K562 (cell line): ENCODE data around the gene CEP44. TPM values are rescaled to one million over a fixed set of nuclear protein-coding genes. Genes with fewer than 3 reads are reported as not detected.

Experiments used
- ARID1B ChIP-seq: fragments of 450-650 bp; IDR thresholded peaks from 2 replicates; pipeline ENCODE4 v1.6.1; 2016; ENCODE audit warnings: antibody characterized with exemption, mild to moderate bottlenecking, inconsistent platforms
- CC2D1A ChIP-seq: fragments of 450-650 bp; IDR thresholded peaks from 2 replicates; pipeline ENCODE4 v1.6.1; 2017; ENCODE audit warnings: mild to moderate bottlenecking
- DPF2 ChIP-seq: fragments of 450-650 bp; IDR thresholded peaks from 2 replicates; pipeline ENCODE4 v1.6.1; 2016
- HDAC3 ChIP-seq: fragments of 450-650 bp; IDR thresholded peaks from 2 replicates; pipeline ENCODE4 v1.6.1; 2018; ENCODE audit warnings: borderline replicate concordance, mild to moderate bottlenecking, moderate library complexity; ENCODE audit not compliant: partially characterized antibody
- HNRNPUL1 ChIP-seq: fragments of 200-400 bp; formaldehyde crosslinking; IDR thresholded peaks from 2 replicates; pipeline ENCODE4 v1.6.1; 2017; ENCODE audit warnings: low read length
- PRMT5 ChIP-seq: sonication (generic); formaldehyde crosslinking; IDR thresholded peaks from 2 replicates; pipeline ENCODE4 v1.5.0; 2020; ENCODE audit warnings: missing genetic modification reagents
- PURB ChIP-seq: sonication (generic); formaldehyde crosslinking; IDR thresholded peaks from 2 replicates; pipeline ENCODE4 v1.9.0; 2021; ENCODE audit warnings: low read depth, mild to moderate bottlenecking, missing genetic modification reagents
- RAD51 ChIP-seq: fragments of 450-650 bp; IDR thresholded peaks from 2 replicates; pipeline ENCODE4 v1.7.1; 2016; ENCODE audit warnings: low read depth, mild to moderate bottlenecking, borderline replicate concordance
- RBM14 ChIP-seq: fragments of 200-400 bp; formaldehyde crosslinking; IDR thresholded peaks from 2 replicates; pipeline ENCODE4 v1.6.1; 2018; ENCODE audit warnings: low read depth, mild to moderate bottlenecking, low read length, moderate library complexity, borderline replicate concordance; ENCODE audit not compliant: insufficient read depth
- TCFL5 ChIP-seq: fragments of 250-450 bp; sonication (Bioruptor Pico); conservative IDR thresholded peaks from 2 replicates; pipeline ENCODE4 v1.6.1; 2021; ENCODE audit warnings: mild to moderate bottlenecking, moderate library complexity, matching md5 sums
- TEAD2 ChIP-seq: fragments of 450-650 bp; IDR thresholded peaks from 2 replicates; pipeline ENCODE4 v1.6.1; 2016; ENCODE audit warnings: missing genetic modification characterization, control low read depth, missing compliant biosample characterization
- U2AF1 ChIP-seq: fragments of 200-400 bp; formaldehyde crosslinking; optimal IDR thresholded peaks from 2 replicates; pipeline ENCODE3; 2017; ENCODE audit warnings: mild to moderate bottlenecking, low read depth, low read length, moderate library complexity
- XRCC5 ChIP-seq: fragments of 200-400 bp; formaldehyde crosslinking; IDR thresholded peaks from 2 replicates; pipeline ENCODE4 v1.6.1; 2017; ENCODE audit warnings: low read depth, mild to moderate bottlenecking, low read length
- ZNF140 ChIP-seq: fragments of 250-450 bp; sonication (Bioruptor Pico); IDR thresholded peaks from 2 replicates; pipeline ENCODE4 v1.8.0; 2021; ENCODE audit warnings: moderate library complexity, mild to moderate bottlenecking, inconsistent platforms
- ZNF316 ChIP-seq: fragments of 450-650 bp; IDR thresholded peaks from 2 replicates; pipeline ENCODE4 v1.6.1; 2016
- ZNF583 ChIP-seq: fragments of 250-450 bp; sonication (Bioruptor Pico); IDR thresholded peaks from 2 replicates; pipeline ENCODE4 v1.4.0; 2020
- ZNF668 ChIP-seq: fragments of 250-450 bp; sonication (Bioruptor Pico); IDR thresholded peaks from 2 replicates; pipeline ENCODE4 v1.8.0; 2022; ENCODE audit warnings: mild to moderate bottlenecking, inconsistent platforms
- polyA plus RNA-seq, 8 experiments: library from polyadenylated mRNA; depleted of rRNA in 4 of 8; stranded (reverse) in 5 of 8; unstranded in 3 of 8; fragments of >200 nt; fragmentation: Nextera tagmentation in 2 of 8; fragmentation: Illumina TruSeq in 1 of 8; extraction: Ambion mirVana in 2 of 8; extraction: Trizol in 1 of 8; gene quantifications; 2 replicates each; pipeline versions ENCODE4 v1.2.1 to v1.2.3, GENCODE V29; 2011 to 2014; ENCODE audit warnings: inconsistent platforms in 1 of 8, missing spikeins in 1 of 8
- total RNA-seq, 7 experiments: library from RNA; depleted of rRNA in 6 of 7; stranded (reverse); fragments of >200 nt in 6 of 7; fragmentation: Illumina TruSeq in 2 of 7; extraction: Trizol in 2 of 7; gene quantifications; 2 replicates each; pipeline versions ENCODE4 v1.2.1 to v1.2.3, GENCODE V29; 2011 to 2021; ENCODE audit warnings: low replicate concordance in 1 of 7
- TF ChIP-seq, protein P1 (sequence below), 2 experiments: fragments of 450-650 bp; formaldehyde crosslinking in 1 of 2; IDR thresholded peaks; 2 replicates each; pipeline versions ENCODE4 v1.4.0 to v1.6.1; 2014 to 2020; ENCODE audit warnings: mild to moderate bottlenecking in 2 of 2, borderline replicate concordance in 1 of 2, low read depth in 1 of 2
- TF ChIP-seq, protein P2 (sequence below): fragments of 150-350 bp; IDR thresholded peaks from 2 replicates; pipeline ENCODE4 v1.6.1; 2014; ENCODE audit warnings: low read depth, mild to moderate bottlenecking, low read length, borderline replicate concordance

The CEP44 gene
- total and polyA plus RNA-seq, 9 of the 15 experiments (the other 6 are each of a cell fraction or from before 2014, with no cell fraction given) = 19.6 to 45.0 (median 24.4) TPM

DNA sequence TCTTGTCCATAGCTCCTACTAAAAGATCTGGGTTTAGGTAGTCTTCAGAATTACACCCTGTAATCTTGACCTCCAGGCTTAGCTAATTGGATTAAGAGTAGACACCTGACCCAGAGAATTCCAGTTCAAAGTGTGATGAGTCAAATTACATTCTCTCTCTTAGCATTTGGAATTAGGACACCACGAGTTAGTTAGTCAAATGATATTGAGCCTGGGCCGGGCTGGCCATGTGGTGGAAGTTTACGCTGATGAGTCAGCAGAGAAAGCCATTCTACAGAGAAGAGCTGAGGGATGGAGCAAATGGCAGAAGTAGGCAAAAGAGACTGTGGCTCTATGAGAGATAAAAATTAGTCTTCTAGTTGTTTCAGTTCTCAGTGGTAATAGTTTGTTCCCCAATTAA is 31.1 kb downstream of the CEP44 start (continued):
- TF ChIP-seq, protein P1, sequence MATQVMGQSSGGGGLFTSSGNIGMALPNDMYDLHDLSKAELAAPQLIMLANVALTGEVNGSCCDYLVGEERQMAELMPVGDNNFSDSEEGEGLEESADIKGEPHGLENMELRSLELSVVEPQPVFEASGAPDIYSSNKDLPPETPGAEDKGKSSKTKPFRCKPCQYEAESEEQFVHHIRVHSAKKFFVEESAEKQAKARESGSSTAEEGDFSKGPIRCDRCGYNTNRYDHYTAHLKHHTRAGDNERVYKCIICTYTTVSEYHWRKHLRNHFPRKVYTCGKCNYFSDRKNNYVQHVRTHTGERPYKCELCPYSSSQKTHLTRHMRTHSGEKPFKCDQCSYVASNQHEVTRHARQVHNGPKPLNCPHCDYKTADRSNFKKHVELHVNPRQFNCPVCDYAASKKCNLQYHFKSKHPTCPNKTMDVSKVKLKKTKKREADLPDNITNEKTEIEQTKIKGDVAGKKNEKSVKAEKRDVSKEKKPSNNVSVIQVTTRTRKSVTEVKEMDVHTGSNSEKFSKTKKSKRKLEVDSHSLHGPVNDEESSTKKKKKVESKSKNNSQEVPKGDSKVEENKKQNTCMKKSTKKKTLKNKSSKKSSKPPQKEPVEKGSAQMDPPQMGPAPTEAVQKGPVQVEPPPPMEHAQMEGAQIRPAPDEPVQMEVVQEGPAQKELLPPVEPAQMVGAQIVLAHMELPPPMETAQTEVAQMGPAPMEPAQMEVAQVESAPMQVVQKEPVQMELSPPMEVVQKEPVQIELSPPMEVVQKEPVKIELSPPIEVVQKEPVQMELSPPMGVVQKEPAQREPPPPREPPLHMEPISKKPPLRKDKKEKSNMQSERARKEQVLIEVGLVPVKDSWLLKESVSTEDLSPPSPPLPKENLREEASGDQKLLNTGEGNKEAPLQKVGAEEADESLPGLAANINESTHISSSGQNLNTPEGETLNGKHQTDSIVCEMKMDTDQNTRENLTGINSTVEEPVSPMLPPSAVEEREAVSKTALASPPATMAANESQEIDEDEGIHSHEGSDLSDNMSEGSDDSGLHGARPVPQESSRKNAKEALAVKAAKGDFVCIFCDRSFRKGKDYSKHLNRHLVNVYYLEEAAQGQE (IDR thresholded peaks at IDR 0.05; ENCODE audit: borderline replicate concordance) = 0 out of 2 replicates have a peak, but pooled peaks have one; percentile 16
- TF ChIP-seq, protein P1 (CRISPR knock-in tag; IDR thresholded peaks at IDR 0.05; ENCODE audit: low read depth) = no peak
- TF ChIP-seq XRCC5 (no peak), TCFL5 (CRISPR knock-in tag) (no peak), PURB (CRISPR knock-in tag) (no peak), U2AF1 (no peak), HDAC3 (no peak), RBM14 (no peak), RAD51 (no peak), ARID1B (0 out of 2 replicates have a peak, but pooled peaks have one; percentile 36), ZNF668 (CRISPR knock-in tag) (no peak), DPF2 (peak; percentile 53), CC2D1A (peak; percentile 49; the same call in 1 of the 2 replicates), ZNF583 (CRISPR knock-in tag) (no peak), TEAD2 (tag) (no peak), ZNF140 (CRISPR knock-in tag) (no peak), PRMT5 (no peak), HNRNPUL1 (no peak), ZNF316 (peak; percentile 94)
- TF ChIP-seq, protein P2, sequence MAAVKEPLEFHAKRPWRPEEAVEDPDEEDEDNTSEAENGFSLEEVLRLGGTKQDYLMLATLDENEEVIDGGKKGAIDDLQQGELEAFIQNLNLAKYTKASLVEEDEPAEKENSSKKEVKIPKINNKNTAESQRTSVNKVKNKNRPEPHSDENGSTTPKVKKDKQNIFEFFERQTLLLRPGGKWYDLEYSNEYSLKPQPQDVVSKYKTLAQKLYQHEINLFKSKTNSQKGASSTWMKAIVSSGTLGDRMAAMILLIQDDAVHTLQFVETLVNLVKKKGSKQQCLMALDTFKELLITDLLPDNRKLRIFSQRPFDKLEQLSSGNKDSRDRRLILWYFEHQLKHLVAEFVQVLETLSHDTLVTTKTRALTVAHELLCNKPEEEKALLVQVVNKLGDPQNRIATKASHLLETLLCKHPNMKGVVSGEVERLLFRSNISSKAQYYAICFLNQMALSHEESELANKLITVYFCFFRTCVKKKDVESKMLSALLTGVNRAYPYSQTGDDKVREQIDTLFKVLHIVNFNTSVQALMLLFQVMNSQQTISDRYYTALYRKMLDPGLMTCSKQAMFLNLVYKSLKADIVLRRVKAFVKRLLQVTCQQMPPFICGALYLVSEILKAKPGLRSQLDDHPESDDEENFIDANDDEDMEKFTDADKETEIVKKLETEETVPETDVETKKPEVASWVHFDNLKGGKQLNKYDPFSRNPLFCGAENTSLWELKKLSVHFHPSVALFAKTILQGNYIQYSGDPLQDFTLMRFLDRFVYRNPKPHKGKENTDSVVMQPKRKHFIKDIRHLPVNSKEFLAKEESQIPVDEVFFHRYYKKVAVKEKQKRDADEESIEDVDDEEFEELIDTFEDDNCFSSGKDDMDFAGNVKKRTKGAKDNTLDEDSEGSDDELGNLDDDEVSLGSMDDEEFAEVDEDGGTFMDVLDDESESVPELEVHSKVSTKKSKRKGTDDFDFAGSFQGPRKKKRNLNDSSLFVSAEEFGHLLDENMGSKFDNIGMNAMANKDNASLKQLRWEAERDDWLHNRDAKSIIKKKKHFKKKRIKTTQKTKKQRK = no peak
